PC-3 (cell line): Measurements from ENCODE around the gene GFPT2. TPM values are rescaled to one million over a fixed set of nuclear protein-coding genes. Genes with fewer than 3 reads are reported as not detected.

Source experiments
- ATAC-seq: fragments of 200-7000 bp; cut with Tn5 transposase; 2 replicates; pipeline ENCODE4 v1.9.1; 2020; ENCODE audit warnings: mild to moderate bottlenecking, moderate library complexity
- BruUV-seq: library from RNA; stranded (reverse); fragments of 400-500 nt; replicated peaks from 2 replicates; lab custom pipeline; 2021; lab: Mats Ljungman, UMichigan
- CTCF ChIA-PET: fragments of 300-600 bp; sonication (Branson Sonifier 250); formaldehyde crosslinking; loops from one replicate; lab custom pipeline; 2022; ENCODE audit warnings: antibody characterized with exemption; lab: Charles Lee
- POLR2A ChIA-PET: fragments of 300-600 bp; sonication (Branson Sonifier 250); formaldehyde crosslinking; loops from one replicate; lab custom pipeline; 2022; ENCODE audit warnings: antibody characterized with exemption; ENCODE audit not compliant: unreplicated experiment; lab: Charles Lee
- DNase-seq: peaks from one replicate; pipeline ENCODE4 v3.0.0-alpha.2; 2015
- H2AFZ ChIP-seq: fragments of 300-600 bp; sonication (generic); 2 replicates; pipeline ENCODE4 v1.6.0; 2016; ENCODE audit warnings: antibody characterized with exemption, low read length
- H3F3A ChIP-seq: fragments of 300-600 bp; sonication (generic); one replicate; pipeline ENCODE4 v1.6.0; 2017; ENCODE audit warnings: antibody characterized with exemption, low read length, control low read depth, mild to moderate bottlenecking; ENCODE audit not compliant: unreplicated experiment
- H3K27ac ChIP-seq: fragments of 300-600 bp; sonication (generic); 2 replicates; pipeline ENCODE4 v1.5.1; 2016; ENCODE audit warnings: mild to moderate bottlenecking, low read length
- H3K27me3 ChIP-seq: fragments of 300-600 bp; sonication (generic); 2 replicates; pipeline ENCODE4 v1.6.1; 2016; ENCODE audit warnings: low read length, mixed read lengths
- H3K36me3 ChIP-seq: fragments of 300-600 bp; sonication (generic); 2 replicates; pipeline ENCODE4 v1.6.1; 2016; ENCODE audit warnings: low read depth, mixed run types, low read length, mixed read lengths
- H3K4me1 ChIP-seq: fragments of 300-600 bp; sonication (generic); 2 replicates; pipeline ENCODE4 v1.5.1; 2016; ENCODE audit warnings: low read length; ENCODE audit not compliant: insufficient read depth
- H3K4me2 ChIP-seq: fragments of 300-600 bp; sonication (generic); 2 replicates; pipeline ENCODE4 v1.6.0; 2016; ENCODE audit warnings: low read length
- H3K4me3 ChIP-seq: fragments of 300-600 bp; sonication (generic); 2 replicates; pipeline ENCODE4 v1.5.1; 2016; ENCODE audit warnings: mild to moderate bottlenecking, low read length, mixed read lengths
- H3K79me2 ChIP-seq: fragments of 300-600 bp; sonication (generic); 2 replicates; pipeline ENCODE4 v1.6.1; 2017; ENCODE audit warnings: low read length, mixed read lengths
- H3K9ac ChIP-seq: fragments of 300-600 bp; sonication (generic); 2 replicates; pipeline ENCODE4 v1.6.0; 2016; ENCODE audit warnings: mild to moderate bottlenecking, low read length
- H3K9me2 ChIP-seq: fragments of 300-600 bp; sonication (generic); replicated peaks from 2 replicates; pipeline ENCODE4 v1.6.1; 2016; ENCODE audit warnings: mixed run types, low read length, mixed read lengths
- H3K9me3 ChIP-seq: fragments of 300-600 bp; sonication (generic); 2 replicates; pipeline ENCODE4 v1.6.1; 2016; ENCODE audit warnings: low read length, mixed read lengths
- H4K20me1 ChIP-seq: fragments of 300-600 bp; sonication (generic); 2 replicates; pipeline ENCODE4 v1.6.1; 2016; ENCODE audit warnings: low read length, mixed read lengths
- CTCF ChIP-seq: fragments of 300-600 bp; sonication (generic); conservative IDR thresholded peaks from 2 replicates; pipeline ENCODE4 v1.5.1; 2017; ENCODE audit warnings: antibody characterized with exemption, low read depth, mild to moderate bottlenecking, low read length
- EZH2 ChIP-seq: fragments of 300-600 bp; sonication (generic); IDR thresholded peaks from one replicate; pipeline ENCODE4 v1.6.1; 2017; ENCODE audit warnings: antibody characterized with exemption, mild to moderate bottlenecking, low read length; ENCODE audit not compliant: unreplicated experiment
- EZH2phosphoT487 ChIP-seq: fragments of 300-600 bp; sonication (generic); IDR thresholded peaks from 2 replicates; pipeline ENCODE4 v1.6.1; 2018; ENCODE audit warnings: mild to moderate bottlenecking, antibody characterized with exemption, low read length, borderline replicate concordance
- intact Hi-C: fragments of 100-400 bp; cut with micrococcal nuclease; formaldehyde crosslinking; loops from 2 replicates; pipeline ENCODE4 v1.9.0; 2023
- total RNA-seq: library from RNA; depleted of rRNA; stranded (reverse); fragments of >200 nt; gene quantifications from 2 replicates; pipeline ENCODE4 v1.2.3, GENCODE V29; 2014

Gene GFPT2
- total RNA-seq, 1 experiment from 2014 or later: 2.2 TPM

- Histone ChIP-seq H3K9ac (peak within 1 kb of the TSS; percentile 92), H3K4me3 (peak within 1 kb of the TSS; percentile 87), H3K79me2 (peaks cover 45% of the 10 kb centered on the region), H3K9me2 (no peaks in the 10 kb centered on the region), H3K4me2 (peak within 1 kb of the TSS; percentile 83), H3K27me3 (no peaks in the 10 kb centered on the region), H3K36me3 (no peaks in the 10 kb centered on the region), H2AFZ (peak within 1 kb of the TSS; percentile 80), H3K9me3 (no peaks in the 10 kb centered on the region), H3K27ac (peak within 1 kb of the TSS; percentile 50), H4K20me1 (peaks cover 10% of the 10 kb centered on the region; the same call in 1 of the 2 replicates), H3K4me1 (peaks cover 29% of the 10 kb centered on the region), H3F3A (no peaks in the 10 kb centered on the region)
- TF ChIP-seq EZH2phosphoT487: no peak
- no peak for TF ChIP-seq CTCF
- no peak for TF ChIP-seq EZH2
- CTCF ChIA-PET: interaction anchor here (0.9 to 1.7 kb wide), 3 partner anchors 21 to 37 kb away, joined by 4 to 7 read pairs (median 5); no protein-coding TSS in a partner anchor
- DNase-seq (peak; percentile 79), ATAC-seq (peak; percentile 82)
- BruUV-seq: no TSS peak
- POLR2A ChIA-PET: no interaction called here
- intact Hi-C loops: loop anchor here (2.0 to 5.0 kb wide), 3 partner anchors 39 to 315 kb away; no protein-coding TSS in a partner anchor
Observed at GRCh38 chr5:180291943-180292831, 60.9 kb downstream of the GFPT2 start, which contains the start of gene MAPK9. TSS of gene MAPK9 (minus strand) at chr5:180292083. CDS start at chr5:180280561, 11,522 bp downstream.

- Histone ChIP-seq H3K79me2 (peaks cover 53% of the 10 kb centered on the region), H3K27me3 (no peaks in the 10 kb centered on the region), H4K20me1 (peaks cover 10% of the 10 kb centered on the region; the same call in 1 of the 2 replicates), H3K9me2 (no peaks in the 10 kb centered on the region), H3K4me3 (peak overlapping the region; percentile 87), H3K36me3 (peaks cover 3% of the 10 kb centered on the region), H3K4me1 (peaks cover 29% of the 10 kb centered on the region), H3K27ac (no peak overlapping the region), H3K4me2 (peak overlapping the region; percentile 83), H3K9me3 (no peaks in the 10 kb centered on the region), H2AFZ (no peak overlapping the region), H3F3A (no peaks in the 10 kb centered on the region), H3K9ac (peak overlapping the region; percentile 72)
- no peak for DNase-seq
- BruUV-seq: no TSS peak
- peak; percentile 34 for ATAC-seq
- CTCF ChIA-PET: interaction anchor here (1.2 kb wide), 1 partner anchor 37 kb away, joined by 4 read pairs; no protein-coding TSS in a partner anchor
- POLR2A ChIA-PET: no interaction called here
- intact Hi-C loops: loop anchor here (5.0 kb wide), 1 partner anchor 316 kb away; no protein-coding TSS in a partner anchor
- 0 out of 2 replicates have a peak, but pooled peaks have one; percentile 13 for TF ChIP-seq CTCF
- no peak for TF ChIP-seq EZH2
- TF ChIP-seq EZH2phosphoT487: no peak
Observed at GRCh38 chr5:180291234-180291940, 61.7 kb downstream of the GFPT2 start.
